GM19328 (cell line): Measurements from ENCODE around the gene PSMD12.
A peak's percentile ranks its signal among the peaks of the same experiment; 100 is the strongest.
"Not testable (repeated sequence)": the region's sequence is repeated elsewhere in the genome, so short reads cannot be mapped to it uniquely, and the experiment has no call there.

ENCODE experiments used
- ATAC-seq: cut with Tn5 transposase; IDR thresholded peaks from one replicate; pipeline ENCODE4 v1.9.1; 2021; ENCODE audit warnings: mild to moderate bottlenecking, moderate library complexity; ENCODE audit not compliant: unreplicated experiment

Gene PSMD12

GRCh38 chr17:67388536-67388935, 22.2 kb upstream of the PSMD12 start:
- not testable (repeated sequence) for ATAC-seq

GRCh38 chr17:67386965-67387551, 20.7 kb upstream of the PSMD12 start:
- ATAC-seq, result no peak

DNA sequence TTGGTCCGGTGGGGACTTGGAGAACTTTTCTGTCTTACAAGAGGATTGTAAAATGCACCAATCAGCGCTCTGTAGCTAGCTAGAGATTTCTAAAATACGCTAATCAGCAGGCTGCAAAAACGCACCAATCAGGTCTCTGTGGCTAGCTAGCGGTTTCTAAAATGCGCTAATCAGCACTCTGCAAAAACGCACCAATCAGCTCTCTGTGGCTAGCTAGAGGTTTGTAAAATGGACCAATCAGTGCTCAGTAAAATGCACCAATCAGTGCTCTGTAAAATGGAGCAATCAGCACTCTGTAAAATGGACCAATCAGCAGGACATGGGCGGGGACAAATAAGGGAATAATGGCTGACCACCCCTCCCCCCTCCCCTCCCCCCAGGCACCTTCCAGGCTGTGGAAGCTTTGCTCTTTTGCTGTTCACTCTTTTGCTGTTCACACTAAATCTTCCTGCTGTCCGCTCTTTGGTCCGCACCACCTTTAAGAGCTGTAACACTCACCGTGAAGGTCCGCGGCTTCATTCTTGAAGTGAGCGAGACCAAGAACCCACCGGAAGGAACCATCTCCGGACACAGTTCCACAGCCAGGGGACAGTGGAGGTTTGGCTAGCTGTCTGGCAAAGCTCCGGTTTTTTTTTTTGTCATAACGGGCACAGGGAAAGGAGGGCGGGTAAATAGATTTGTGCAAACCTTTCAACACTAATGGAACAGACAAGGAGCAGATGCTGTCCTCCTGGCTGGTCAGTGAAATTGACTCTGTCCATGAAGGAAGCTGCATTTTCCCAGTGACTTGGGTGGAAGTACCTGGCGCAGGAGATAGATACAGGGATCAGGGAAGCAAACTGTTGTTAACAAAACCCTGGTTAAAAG, 19.0 kb upstream of the PSMD12 start:
- ATAC-seq, result no peak

GRCh38 chr17:67381929-67382257, 15.5 kb upstream of the PSMD12 start:
- ATAC-seq, result no peak

DNA sequence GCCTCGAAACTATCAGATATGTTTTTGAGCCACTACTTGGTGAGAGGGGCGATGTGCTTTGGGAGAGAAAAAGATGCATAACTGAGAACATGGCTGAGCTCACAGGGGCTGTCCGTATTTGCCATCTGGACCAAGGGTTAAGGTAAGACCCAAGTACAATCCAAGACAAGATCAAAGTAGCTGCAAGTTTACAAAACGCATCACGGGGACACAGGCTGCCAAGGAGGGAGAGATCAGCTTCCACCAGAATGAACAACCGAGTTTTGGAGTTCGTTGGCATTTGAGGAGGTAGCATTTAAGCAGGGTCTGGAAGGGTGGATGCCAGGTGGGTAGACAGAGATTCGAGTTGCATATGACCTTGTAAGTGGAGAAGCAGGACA, 12.9 kb upstream of the PSMD12 start:
- no peak for ATAC-seq

DNA sequence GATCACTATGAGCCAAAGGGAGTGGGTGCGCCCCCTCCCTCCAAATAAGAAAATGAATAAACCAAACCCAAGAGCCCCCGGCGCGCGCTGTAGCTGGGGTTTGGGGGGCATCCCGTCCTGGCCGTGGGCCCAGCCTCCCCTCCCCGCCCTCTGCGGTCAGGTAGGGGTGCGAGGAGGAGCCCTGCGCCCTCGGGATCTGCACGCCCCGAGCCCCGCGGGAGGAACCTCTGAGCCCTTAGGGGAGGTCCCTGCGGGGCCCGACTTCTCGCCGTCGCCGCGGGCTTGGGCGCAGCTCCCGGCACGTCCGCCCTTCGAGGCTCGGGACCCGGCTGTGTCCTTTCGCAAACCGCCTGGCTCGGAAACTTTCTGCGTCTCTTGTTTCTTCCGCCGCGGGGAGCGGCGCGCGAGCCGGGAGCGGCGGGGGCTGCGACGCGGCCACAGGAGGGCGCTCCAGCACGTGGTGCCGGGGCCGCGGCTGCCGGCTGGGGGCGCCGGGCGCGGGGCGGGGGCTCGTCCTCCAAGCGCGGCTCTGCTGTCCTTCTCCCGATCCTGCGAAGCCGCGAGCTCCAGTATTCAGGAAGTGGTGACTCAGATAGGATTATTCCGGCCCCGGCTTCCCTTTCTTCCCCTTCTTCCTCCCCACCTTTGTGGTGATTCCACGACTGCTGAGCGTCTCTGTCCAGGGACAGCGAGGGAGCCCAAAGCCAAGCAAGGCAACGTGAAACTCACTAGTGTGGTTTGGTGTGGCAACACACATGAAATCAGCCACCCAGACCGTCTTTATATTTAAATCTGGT, 12.3 kb upstream of the PSMD12 start:
- peak; percentile 37 for ATAC-seq

- peak; percentile 23 for ATAC-seq
Observed at GRCh38 chr17:67377488-67378453, 11.4 kb upstream of the PSMD12 start.

DNA sequence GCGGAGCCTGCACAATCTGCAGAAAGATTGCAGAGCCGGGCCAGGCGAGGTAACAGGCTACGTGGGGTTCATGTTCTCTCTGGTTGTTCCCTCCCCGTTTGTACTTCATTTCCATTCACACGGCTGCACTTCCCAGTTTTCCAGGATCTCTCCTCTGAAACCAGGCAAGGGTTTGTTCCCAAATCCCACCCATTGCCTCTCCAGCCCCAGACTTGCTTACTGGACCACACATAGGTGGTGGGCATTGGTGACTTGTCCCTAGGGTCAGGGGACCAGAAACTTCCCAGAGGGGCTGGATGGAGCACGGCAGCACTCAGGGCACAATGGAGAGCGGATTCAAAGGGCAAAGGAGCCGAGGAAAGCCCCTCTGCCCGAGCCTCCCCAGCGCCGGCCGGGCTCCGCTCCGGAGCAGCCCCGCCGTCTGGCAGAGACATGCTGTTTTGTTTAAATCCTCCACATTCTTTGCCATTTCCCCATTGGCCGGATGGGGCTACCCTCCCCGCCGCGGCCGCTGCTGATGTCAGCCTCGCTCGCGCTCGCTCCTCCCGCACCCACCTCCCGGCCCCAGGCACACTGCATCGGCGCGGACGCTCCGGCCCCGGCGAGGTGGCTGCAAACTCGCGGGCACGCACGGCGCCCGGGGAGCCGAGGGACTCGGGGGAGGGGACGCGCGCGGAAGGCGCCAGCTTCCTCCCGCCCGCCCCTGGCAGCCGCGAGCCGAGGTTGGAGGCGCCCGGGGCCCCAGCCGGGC, 10.5 kb upstream of the PSMD12 start, which contains the start of gene PITPNC1:
TSS of gene PITPNC1 (plus strand) at position 545 of the 751 bp plus-strand sequence.
- peak; percentile 51 for ATAC-seq

GRCh38 chr17:67376415-67376736, 10.0 kb upstream of the PSMD12 start:
- no peak for ATAC-seq

DNA sequence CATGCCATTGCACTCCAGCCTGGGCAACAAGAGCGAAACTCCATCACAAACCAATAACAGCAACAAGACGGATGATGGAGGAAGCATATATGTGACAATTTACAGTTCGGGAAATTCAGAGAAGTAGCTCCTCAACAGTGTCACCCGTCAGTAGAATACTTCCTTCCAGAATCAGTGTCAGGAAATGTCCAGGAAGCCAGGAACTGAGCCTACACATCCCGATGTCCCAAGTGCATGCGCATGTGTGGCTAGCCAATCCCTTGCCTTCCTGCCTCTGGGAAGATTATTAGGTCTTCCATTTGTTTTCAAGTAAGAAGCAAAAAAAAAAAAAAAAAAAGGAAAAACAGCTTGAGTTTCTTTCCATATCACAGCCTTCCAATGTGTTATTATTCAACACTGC, 9.3 kb upstream of the PSMD12 start:
- ATAC-seq, result no peak

- ATAC-seq, result no peak
Observed at GRCh38 chr17:67375054-67375427, 8.7 kb upstream of the PSMD12 start.

DNA sequence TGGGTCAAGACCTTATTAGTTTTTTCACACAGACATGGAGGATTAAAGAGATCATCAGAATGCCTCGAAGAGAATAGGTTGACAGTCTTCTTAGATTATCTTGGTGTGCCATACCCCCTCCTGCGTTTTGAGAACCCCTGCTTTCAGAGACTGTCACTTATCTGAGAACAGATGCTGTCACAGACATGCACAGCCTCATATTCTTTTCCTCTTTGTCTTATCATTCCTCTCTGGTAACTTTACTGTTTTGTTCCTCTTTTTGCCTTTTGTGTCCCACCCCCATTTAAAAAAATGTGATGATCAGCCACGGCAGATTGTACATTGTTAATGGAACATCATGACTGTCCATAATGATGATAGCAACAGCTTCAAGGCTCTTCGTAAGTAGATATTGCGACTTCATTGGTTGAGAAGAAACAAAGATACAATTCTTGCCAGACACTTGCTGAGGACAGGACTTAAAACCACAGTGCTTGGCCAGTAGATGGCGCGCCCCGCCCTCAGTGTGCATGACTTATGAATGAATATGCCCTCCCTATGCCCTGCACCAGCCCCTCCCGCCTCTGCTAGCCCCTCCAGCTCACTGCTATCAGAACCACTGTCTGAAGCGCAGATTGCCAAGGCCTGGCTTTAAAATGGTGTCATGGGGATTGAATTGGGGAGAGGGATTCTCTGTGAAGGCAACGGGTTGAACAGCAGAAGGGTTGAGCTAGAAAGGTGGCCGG, 8.1 kb upstream of the PSMD12 start:
- ATAC-seq, result no peak

- ATAC-seq, result no peak
Observed at GRCh38 chr17:67372751-67373150, 6.4 kb upstream of the PSMD12 start.

GRCh38 chr17:67369676-67370075, 3.3 kb upstream of the PSMD12 start:
- no peak for ATAC-seq

DNA sequence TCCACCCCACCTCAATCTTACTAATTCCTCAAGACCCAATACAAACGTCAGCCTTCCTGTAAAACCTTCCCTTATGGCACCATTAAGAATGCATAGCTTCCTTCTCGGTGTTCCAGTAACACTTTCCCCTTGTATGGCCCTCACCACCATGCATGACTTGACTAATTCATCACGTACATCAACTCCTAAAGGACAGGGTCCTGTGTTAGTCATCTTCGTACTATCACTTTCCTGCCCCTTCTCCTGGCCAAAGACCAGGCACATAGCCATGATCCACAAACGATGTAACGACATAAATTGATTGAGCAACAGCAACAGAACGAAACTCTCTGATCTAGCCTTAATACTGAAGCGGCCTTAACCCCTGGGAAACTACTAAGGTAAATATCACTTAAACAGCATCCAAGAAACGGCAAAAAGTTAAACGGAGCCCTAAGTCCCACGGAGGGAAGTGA, 612 bp downstream of the PSMD12 start:
- peak; percentile 18 for ATAC-seq

DNA sequence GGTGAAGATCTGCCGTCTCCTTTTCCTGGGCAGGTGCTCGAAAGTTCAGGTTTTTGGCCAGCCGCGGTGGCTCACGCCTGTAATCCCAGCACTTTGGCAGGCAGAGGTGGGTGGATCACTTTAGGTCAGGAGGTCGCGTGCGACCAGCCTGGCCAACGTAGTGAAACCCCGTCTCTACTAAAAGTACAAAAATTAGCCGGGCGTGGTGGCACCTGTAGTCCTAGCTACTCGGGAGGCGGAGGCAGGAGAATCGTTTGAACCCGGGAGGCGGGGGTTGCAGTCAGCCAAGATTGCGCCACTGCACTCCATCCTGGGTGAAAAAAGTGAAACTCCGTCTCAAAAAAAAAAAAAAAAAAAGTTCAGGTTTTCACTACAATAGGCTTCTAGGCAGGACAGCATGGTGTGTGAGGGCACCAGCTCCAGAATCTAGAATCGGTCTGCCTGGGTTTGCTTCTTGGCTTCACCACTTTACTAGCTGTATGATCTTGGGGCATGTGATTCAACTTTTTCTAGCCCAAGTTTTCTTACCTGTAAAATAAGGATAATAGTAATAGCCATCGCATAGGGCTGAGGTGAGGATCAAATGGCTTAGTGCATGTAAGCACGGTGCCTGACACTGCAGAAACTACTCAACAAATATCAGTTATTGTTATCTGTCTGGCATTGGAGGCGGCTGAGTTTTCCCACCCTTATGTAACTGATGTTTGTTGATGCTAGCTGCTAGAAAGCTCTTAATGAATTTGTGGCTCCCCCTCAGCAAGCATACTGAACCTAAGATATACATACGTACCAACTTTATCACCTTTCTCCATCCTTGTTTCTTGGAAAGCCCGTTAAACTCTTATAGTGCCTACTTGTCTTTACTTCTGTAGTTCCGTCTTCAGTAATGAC, 1.3 kb downstream of the PSMD12 start:
- ATAC-seq, result no peak

DNA sequence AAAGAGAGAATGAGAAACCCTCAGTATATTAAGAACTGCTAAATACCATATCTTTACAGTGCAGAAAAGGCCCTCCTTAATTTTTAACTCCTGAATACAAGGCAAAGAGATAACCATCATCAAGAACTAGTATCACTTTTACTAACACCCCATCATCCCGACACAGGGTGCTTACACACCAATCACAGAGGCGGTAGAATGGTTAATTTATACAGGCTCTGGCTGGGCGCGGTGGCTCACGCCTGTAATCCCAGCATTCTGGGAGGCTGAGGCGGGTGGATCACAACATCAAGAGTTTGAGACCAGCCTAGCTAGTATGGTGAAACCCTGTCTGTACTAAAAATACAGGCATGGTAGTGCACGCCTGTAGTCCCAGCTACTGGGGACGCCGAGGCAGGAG, 4.2 kb downstream of the PSMD12 start:
- ATAC-seq, result no peak

- no peak for ATAC-seq
Observed at GRCh38 chr17:67360880-67361279, 5.5 kb downstream of the PSMD12 start.
